Measurements from ENCODE around the gene GRHL1.

The GRHL1 gene

DNA sequence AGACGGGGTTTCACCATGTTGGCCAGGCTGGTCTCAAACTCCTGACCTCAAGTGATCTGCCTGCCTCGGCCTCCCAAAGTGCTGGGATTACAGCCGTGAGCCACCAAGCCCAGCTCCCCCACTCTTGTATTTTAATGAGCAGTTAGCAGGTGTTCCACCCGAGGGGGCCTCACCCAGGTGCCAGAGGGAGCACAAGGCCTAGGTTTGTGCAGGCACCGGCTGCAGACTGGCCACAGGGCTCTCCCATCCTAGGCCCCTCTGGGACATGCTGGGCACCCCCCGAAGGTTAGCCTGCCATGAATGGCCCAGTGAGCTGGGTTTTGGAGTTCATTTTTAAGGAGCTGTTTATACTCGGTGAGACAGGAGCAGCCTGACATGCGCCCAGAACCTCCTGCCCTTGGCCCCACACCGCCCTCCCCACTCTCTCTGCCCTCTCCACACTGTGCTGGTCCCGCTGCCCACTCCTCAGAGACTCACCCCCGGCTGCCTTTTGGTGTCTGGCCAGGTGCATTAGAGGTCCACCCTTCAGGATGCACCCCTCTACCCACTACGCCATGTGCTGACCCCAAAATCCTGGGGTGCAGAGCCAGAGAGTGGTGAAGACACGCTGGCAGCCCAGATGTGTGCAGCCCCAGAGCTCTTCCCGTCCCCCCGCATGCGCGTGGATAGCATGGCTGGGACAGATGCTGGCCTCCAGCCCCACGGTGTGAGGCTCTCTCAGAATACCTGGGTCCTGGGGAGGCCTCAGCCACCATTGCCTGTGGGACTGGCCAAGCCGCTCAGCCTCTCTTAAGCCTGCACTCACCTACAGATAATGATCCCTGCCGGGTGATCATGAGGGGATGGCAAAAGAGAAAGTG is 80.6 kb downstream of the GRHL1 start:
- H3K27ac ChIP-seq = no peak overlapping the region
- DNase-seq (ENCODE audit: low read depth, low spot score) = no peak
- TF ChIP-seq POLR2AphosphoS5 (IDR thresholded peaks at IDR 0.05; ENCODE audit: borderline replicate concordance, low read depth, low read length) (no peak), EZH2 (IDR thresholded peaks at IDR 0.05) (no peak), FOXP2 (optimal IDR thresholded peaks at IDR 0.05; ENCODE audit: control extremely low read depth, extremely low read length, insufficient read depth) (no peak)

DNA sequence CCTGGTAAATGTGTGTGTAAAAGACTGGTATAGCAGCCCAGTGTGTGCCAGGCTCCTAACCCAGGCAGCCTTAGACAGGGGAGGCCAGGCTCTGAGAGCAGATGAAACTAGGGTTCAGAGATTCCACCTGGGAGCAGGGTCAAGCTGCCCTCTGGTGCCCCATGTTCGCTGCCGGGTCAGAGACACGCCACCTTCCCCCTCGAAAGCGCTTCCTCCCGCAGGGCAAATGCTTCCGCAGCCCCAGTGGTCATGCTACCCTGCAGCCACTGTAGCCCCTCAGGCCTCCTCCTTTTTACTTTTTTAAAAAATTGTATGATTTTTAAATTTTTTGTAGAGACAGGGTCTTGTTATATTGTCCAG is 81.2 kb downstream of the GRHL1 start:
- Histone ChIP-seq H3K27ac (no peak overlapping the region), H3K36me3 (ENCODE audit: insufficient read depth, low read length) (no peaks in the 10 kb centered on the region), H3K9ac (ENCODE audit: insufficient read length) (no peak overlapping the region), H3K4me3 (no peak overlapping the region), H3K9me3 (ENCODE audit: low read depth, low read length) (no peaks in the 10 kb centered on the region)
- DNase-seq (ENCODE audit: low read depth, low spot score) = no peak
- TF ChIP-seq EZH2 (IDR thresholded peaks at IDR 0.05) (no peak), FOXP2 (optimal IDR thresholded peaks at IDR 0.05; ENCODE audit: control extremely low read depth, extremely low read length, insufficient read depth) (no peak), POLR2AphosphoS5 (IDR thresholded peaks at IDR 0.05; ENCODE audit: borderline replicate concordance, low read depth, low read length) (no peak)

More for the DNA sequence above, 80.6 kb downstream of the GRHL1 start:
- no peak overlapping the region for H3K9ac ChIP-seq (ENCODE audit: insufficient read length)
- H3K36me3 ChIP-seq (ENCODE audit: insufficient read depth, low read length) = no peaks in the 10 kb centered on the region
- H3K9me3 ChIP-seq (ENCODE audit: low read depth, low read length) = no peaks in the 10 kb centered on the region
- no peak overlapping the region for H3K4me3 ChIP-seq

DNA sequence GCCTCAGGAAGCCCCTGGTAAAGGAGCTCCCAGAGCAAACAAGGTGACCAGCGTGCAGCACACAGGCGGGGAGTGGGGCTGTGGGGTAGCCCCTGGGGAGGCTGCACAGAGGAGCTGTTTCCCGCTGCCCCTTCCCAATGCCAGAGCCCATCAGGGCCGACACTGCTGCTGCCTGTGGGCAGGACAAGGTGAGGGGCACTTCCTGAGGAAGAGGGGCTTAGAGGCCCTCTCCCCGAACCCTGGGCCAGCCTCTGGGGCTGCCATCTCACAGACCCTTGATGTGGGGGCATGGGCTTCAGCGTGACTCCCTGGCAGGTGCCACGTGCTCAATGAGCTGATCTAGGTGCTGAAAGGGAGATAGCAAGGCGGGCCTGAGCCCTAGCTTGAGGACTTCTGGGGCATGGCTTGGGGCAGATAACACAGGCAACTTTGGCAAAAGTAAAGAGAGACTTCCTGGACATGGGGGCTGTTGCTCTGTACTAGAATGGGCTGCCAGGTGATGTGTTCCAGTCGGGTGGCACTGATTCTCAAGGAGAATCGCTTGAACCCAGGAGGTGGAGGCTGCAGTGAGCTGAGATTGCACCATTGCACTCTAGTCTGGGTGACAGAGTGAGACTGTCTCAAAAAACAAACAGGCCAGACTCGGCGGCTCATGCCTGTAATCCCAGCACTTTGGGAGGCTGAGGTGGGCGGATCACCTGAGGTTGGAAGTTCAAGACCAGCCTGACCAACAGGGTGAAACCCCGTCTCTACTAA is 81.9 kb downstream of the GRHL1 start:
- Histone ChIP-seq H3K9ac (ENCODE audit: insufficient read length) (no peak overlapping the region), H3K36me3 (ENCODE audit: insufficient read depth, low read length) (no peaks in the 10 kb centered on the region), H3K4me3 (no peak overlapping the region), H3K9me3 (ENCODE audit: low read depth, low read length) (no peaks in the 10 kb centered on the region), H3K27ac (no peak overlapping the region)
- no peak for DNase-seq (ENCODE audit: low read depth, low spot score)
- TF ChIP-seq POLR2AphosphoS5 (IDR thresholded peaks at IDR 0.05; ENCODE audit: borderline replicate concordance, low read depth, low read length) (no peak), EZH2 (IDR thresholded peaks at IDR 0.05) (no peak), FOXP2 (optimal IDR thresholded peaks at IDR 0.05; ENCODE audit: control extremely low read depth, extremely low read length, insufficient read depth) (no peak)

DNA sequence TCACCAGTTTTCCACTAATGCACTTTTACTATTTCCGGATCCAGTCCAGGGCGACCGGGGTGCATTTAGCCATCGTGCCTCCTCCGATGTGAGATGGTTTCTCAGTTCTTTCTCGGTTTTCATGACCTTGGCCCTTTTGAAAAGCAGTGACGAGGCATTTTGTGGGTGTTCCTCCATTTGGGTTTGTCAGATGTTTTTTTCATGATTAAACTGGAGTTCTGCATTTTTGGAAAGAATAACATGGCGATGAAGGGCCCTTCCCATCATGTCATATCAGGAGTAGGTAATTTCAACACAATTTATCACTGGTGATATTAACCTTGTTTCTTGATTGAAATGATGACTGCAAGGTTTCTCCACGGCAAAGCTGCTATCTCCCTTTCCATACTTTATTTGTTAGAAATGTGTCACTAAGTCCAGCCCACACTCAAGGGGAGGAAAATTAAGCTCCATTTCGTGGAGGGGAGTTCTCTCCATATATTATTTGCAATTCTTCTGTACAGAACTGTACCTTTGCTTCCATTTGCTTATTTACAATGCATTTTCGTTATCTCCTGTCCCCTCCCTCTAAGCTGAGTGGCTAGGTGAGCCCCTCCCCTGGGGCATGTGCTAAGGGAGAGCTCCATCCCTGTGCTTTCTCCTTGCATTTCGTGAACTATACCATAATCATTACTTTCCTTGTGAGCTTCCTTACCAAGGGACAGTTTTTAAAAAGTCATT is 83.0 kb downstream of the GRHL1 start:
- Histone ChIP-seq H3K9me3 (ENCODE audit: low read depth, low read length) (no peaks in the 10 kb centered on the region), H3K36me3 (ENCODE audit: insufficient read depth, low read length) (no peaks in the 10 kb centered on the region), H3K4me3 (no peak overlapping the region), H3K9ac (ENCODE audit: insufficient read length) (no peak overlapping the region), H3K27ac (no peak overlapping the region)
- DNase-seq (ENCODE audit: low read depth, low spot score) = no peak
- no peak for TF ChIP-seq EZH2 (IDR thresholded peaks at IDR 0.05)
- no peak for TF ChIP-seq FOXP2 (optimal IDR thresholded peaks at IDR 0.05; ENCODE audit: control extremely low read depth, extremely low read length, insufficient read depth)
- no peak for TF ChIP-seq POLR2AphosphoS5 (IDR thresholded peaks at IDR 0.05; ENCODE audit: borderline replicate concordance, low read depth, low read length)

DNA sequence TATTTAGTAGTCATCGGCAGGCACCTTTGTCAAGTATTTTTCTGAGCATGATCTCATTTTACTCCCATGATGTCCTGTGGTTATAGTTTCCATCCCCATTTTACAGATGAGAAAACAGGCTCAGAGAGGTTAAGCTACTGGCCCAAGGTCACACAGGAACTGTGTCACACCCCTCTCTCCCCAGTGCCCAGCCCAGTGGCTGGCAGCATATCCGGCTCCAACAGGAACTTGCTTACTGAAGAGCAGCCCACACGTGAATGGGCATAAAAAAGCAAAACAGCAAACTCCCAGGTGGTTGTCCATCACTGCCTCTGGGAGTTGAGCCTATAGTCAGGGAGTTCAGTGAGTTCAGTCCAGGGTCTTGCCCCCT is 83.5 kb downstream of the GRHL1 start:
- H3K27ac ChIP-seq = no peak overlapping the region
- TF ChIP-seq POLR2AphosphoS5 (IDR thresholded peaks at IDR 0.05; ENCODE audit: borderline replicate concordance, low read depth, low read length) (no peak), FOXP2 (optimal IDR thresholded peaks at IDR 0.05; ENCODE audit: control extremely low read depth, extremely low read length, insufficient read depth) (no peak), EZH2 (IDR thresholded peaks at IDR 0.05) (no peak)
- DNase-seq (ENCODE audit: low read depth, low spot score) = no peak
- H3K4me3 ChIP-seq = no peak overlapping the region
- no peak overlapping the region for H3K9ac ChIP-seq (ENCODE audit: insufficient read length)
- no peaks in the 10 kb centered on the region for H3K9me3 ChIP-seq (ENCODE audit: low read depth, low read length)
- H3K36me3 ChIP-seq (ENCODE audit: insufficient read depth, low read length) = no peaks in the 10 kb centered on the region

DNA sequence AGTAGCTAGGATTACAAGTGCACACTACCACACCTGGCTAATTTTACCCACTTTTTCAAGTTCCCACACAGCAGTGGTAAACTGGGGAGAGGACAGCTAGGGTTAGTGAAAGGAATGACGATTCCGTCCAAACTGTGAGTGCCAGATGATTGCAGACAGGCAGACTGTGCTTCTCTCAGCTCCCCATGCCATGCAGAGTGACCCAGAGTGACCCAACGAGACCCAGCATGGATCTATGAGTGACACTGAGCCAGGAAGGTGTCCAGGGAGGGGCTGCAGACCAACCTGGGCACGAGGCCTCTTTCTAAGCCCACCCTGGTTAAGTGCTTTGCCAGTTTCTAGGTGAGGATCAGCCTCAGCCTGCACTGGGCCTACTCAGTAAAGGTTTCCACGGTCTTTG is 84.1 kb downstream of the GRHL1 start:
- TF ChIP-seq EZH2 (IDR thresholded peaks at IDR 0.05) (no peak), FOXP2 (optimal IDR thresholded peaks at IDR 0.05; ENCODE audit: control extremely low read depth, extremely low read length, insufficient read depth) (no peak), POLR2AphosphoS5 (IDR thresholded peaks at IDR 0.05; ENCODE audit: borderline replicate concordance, low read depth, low read length) (no peak)
- no peaks in the 10 kb centered on the region for H3K36me3 ChIP-seq (ENCODE audit: insufficient read depth, low read length)
- H3K4me3 ChIP-seq = no peak overlapping the region
- no peak overlapping the region for H3K27ac ChIP-seq
- no peak overlapping the region for H3K9ac ChIP-seq (ENCODE audit: insufficient read length)
- no peaks in the 10 kb centered on the region for H3K9me3 ChIP-seq (ENCODE audit: low read depth, low read length)
- DNase-seq (ENCODE audit: low read depth, low spot score) = no peak

DNA sequence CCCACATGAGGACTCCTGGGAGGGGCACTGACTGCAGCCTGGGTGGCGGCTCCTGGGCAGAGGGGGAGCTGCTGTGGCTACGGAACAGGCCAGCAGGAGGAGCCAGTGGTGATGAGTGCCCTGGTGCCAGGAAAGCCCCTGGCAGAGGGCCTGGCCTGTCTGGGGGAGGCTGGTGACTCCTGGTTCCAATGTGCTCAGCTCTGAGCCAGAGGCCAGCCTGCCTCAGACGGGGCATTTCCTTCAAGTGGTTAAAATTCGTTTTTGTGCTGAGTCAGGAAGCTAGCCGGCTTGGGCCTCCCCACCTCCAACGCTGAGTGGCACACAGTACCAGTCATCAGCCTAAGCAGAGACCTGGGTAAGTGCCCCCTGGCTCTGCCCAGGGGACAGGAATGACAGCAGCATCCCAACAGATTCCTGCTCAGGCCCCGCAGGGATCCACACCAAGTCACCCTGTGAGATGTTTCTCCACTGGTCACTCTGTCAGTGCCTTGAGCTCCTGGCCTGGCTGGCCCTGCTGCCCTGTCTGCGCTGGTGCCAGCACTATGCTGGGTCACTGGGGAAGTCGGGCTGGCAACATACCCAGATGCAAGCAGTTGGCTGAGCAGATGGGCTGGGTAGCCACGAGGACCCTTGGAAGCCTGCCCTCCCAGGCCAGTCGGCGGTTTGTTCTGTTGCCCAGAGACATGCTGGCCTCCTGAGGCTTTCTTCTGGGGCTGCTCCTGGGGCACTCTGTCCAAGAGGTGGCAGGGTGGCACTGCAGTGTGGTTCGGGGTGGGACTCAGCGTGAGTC is 84.8 kb downstream of the GRHL1 start:
- Histone ChIP-seq H3K4me3 (no peak overlapping the region), H3K9ac (ENCODE audit: insufficient read length) (no peak overlapping the region), H3K9me3 (ENCODE audit: low read depth, low read length) (no peaks in the 10 kb centered on the region), H3K27ac (no peak overlapping the region), H3K36me3 (ENCODE audit: insufficient read depth, low read length) (no peaks in the 10 kb centered on the region)
- DNase-seq (ENCODE audit: low read depth, low spot score) = no peak
- TF ChIP-seq FOXP2 (optimal IDR thresholded peaks at IDR 0.05; ENCODE audit: control extremely low read depth, extremely low read length, insufficient read depth) = no peak
- TF ChIP-seq POLR2AphosphoS5 (IDR thresholded peaks at IDR 0.05; ENCODE audit: borderline replicate concordance, low read depth, low read length) = no peak
- TF ChIP-seq EZH2 (IDR thresholded peaks at IDR 0.05) = no peak
